DOHH2 (cell line): ENCODE measurements around the gene MINK1.

Experiments
- EZH2phosphoT487 ChIP-seq: fragments of 200-600 bp; sonication (generic); IDR thresholded peaks from 2 replicates; pipeline ENCODE4 v1.6.1; 2017; ENCODE audit warnings: borderline replicate concordance, mild to moderate bottlenecking, antibody characterized with exemption, low read length, moderate library complexity, mixed read lengths
- TF ChIP-seq, protein P1 (sequence below): fragments of 200-600 bp; sonication (generic); IDR thresholded peaks from one replicate; pipeline ENCODE4 v1.5.1; 2014; ENCODE audit warnings: antibody characterized with exemption, mild to moderate bottlenecking, low read depth, low read length; ENCODE audit not compliant: poor library complexity, severe bottlenecking

DNA sequence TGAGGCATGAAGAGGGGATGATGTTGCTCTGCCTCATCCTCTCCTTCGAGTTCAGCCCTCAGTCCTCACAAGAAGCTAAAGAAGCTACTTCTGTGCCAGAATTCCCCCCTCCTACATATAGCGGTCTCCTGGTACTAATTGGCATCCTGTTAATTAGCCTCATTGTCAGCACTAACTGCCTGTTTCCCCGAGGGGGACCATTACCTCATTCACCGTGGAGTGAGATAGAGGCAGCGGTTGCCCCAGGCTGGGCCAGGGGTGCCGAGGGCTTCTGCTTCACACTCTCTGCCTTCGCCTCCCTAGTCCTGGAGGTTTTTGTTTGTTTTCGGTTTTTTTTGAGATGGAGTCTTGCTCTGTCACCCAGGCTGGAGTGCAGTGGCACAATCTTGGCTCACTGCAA is 5.7 kb upstream of the MINK1 start:
- TF ChIP-seq, protein P1, sequence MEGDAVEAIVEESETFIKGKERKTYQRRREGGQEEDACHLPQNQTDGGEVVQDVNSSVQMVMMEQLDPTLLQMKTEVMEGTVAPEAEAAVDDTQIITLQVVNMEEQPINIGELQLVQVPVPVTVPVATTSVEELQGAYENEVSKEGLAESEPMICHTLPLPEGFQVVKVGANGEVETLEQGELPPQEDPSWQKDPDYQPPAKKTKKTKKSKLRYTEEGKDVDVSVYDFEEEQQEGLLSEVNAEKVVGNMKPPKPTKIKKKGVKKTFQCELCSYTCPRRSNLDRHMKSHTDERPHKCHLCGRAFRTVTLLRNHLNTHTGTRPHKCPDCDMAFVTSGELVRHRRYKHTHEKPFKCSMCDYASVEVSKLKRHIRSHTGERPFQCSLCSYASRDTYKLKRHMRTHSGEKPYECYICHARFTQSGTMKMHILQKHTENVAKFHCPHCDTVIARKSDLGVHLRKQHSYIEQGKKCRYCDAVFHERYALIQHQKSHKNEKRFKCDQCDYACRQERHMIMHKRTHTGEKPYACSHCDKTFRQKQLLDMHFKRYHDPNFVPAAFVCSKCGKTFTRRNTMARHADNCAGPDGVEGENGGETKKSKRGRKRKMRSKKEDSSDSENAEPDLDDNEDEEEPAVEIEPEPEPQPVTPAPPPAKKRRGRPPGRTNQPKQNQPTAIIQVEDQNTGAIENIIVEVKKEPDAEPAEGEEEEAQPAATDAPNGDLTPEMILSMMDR = no peak
- no peak for TF ChIP-seq EZH2phosphoT487
